ENCODE results near the gene LINGO4.

The LINGO4 gene

DNA sequence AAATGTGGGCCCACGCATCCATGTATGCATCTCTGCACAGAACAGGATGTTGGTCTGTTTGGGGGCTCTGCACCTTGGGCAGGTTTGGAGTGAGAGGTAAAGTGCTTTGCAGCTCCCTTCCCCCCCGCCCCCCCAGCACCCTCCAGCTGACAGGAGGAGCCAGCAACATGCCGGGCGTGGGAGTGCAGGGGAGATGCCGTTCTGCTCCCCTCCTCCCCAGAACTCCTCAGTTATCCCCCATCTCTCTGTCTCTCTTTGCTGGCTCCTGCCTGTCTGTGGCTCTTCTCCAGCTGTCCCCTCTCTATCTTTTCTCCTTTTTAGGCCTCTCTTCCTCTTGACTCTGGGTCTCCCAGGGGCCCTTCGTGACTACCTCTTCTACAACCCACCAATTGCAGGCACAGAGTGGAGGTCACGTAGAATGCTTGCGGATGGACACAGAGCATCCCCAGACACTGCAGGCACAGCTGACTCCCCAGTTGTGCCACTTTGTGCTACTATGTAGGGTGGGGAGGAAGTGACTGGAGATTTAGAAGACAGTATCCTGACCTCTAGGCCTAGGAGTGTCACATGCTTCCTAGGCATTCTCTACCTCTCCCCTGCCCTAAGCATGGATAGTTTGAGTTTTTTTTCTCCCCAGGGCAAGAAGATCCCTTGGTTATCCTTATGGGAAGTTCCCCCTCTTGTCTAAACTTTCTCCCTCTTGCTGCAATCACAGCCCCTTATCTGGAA is 28.1 kb upstream of the LINGO4 start:
- Histone ChIP-seq H3K36me3 (replicated peaks) (no peaks in the 10 kb centered on the region), H3K27me3 (replicated peaks) (peaks cover 7% of the 10 kb centered on the region), H3K27ac (no peak overlapping the region), H3K4me3 (ENCODE audit: low read depth, low read length) (no peak overlapping the region)
- in situ Hi-C loops (cut with HindIII; ENCODE audit: low pct_ligation_motif_present, low sequenced_read_pairs) = no loop called here
- no peak for DNase-seq
- no peak for TF ChIP-seq CTCF (IDR thresholded peaks at IDR 0.05; ENCODE audit: low read depth, low read length, missing control alignments)

GRCh38 chr1:151832318-151832980 is 27.2 kb upstream of the LINGO4 start:
- DNase-seq = no peak
- Histone ChIP-seq H3K4me3 (ENCODE audit: low read depth, low read length) (no peak overlapping the region), H3K36me3 (replicated peaks) (no peaks in the 10 kb centered on the region), H3K27me3 (replicated peaks) (no peaks in the 10 kb centered on the region), H3K27ac (no peak overlapping the region)
- in situ Hi-C loops (cut with HindIII; ENCODE audit: low pct_ligation_motif_present, low sequenced_read_pairs) = no loop called here
- no peak for TF ChIP-seq CTCF (IDR thresholded peaks at IDR 0.05; ENCODE audit: low read depth, low read length, missing control alignments)

DNA sequence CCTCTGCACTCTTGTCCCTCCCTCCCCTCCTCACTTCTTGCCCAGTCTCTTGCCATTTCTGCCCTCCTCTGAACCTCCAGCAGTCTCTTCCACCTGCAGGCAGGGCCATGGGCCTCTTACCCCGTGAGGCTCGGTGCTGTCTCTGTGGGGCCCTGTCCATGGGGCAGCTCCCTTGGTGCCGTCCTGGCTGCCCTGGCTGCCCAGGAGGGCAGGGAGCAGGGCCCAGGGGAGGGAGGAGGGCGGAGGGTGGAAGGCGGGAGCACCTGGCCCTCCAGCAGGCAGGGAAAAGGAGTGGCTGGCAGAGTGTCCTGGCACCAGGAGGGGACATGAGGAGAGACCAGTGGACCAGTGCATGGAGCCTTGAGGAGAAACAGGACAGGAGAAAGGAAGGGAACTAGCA is 26.4 kb upstream of the LINGO4 start, which contains the start of gene RORC:
Gene RORC (minus strand): TSS at position 198 of the 400 bp plus-strand sequence. CDS start 38 bp downstream, at position 160.
- Histone ChIP-seq H3K27me3 (replicated peaks) (no peaks in the 10 kb centered on the region), H3K27ac (no peak within 1 kb of the TSS), H3K4me3 (ENCODE audit: low read depth, low read length) (no peak within 1 kb of the TSS), H3K36me3 (replicated peaks) (no peaks in the 10 kb centered on the region)
- no peak for TF ChIP-seq CTCF (IDR thresholded peaks at IDR 0.05; ENCODE audit: low read depth, low read length, missing control alignments)
- in situ Hi-C loops (cut with HindIII; ENCODE audit: low pct_ligation_motif_present, low sequenced_read_pairs) = no loop called here
- DNase-seq = no peak

- in situ Hi-C loops (cut with HindIII; ENCODE audit: low pct_ligation_motif_present, low sequenced_read_pairs) = no loop called here
- no peak for TF ChIP-seq CTCF (IDR thresholded peaks at IDR 0.05; ENCODE audit: low read depth, low read length, missing control alignments)
Measured at GRCh38 chr1:151831256-151831591, 26.0 kb upstream of the LINGO4 start.

DNA sequence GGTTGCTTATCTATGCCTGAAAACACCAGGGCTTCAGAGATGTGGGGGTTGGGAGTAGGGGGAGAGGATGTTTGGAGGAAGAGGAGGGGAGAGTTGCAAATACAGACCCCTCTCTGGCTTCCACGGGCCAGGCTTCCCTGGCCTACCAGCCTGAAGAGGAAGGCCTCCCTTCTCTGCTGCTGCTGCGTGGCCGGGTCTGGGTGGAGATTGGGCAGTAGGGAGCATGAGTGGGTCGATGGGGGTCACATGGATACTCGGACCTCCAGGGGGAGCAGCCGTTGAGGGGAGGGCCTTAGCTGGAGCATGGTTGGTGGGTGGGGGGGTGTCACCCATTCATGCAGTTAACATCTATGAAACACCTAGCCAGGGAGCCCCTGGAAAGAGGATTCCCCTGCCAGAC is 24.8 kb upstream of the LINGO4 start:
- Histone ChIP-seq H3K27ac (no peak overlapping the region), H3K4me3 (ENCODE audit: low read depth, low read length) (no peak overlapping the region), H3K36me3 (replicated peaks) (no peaks in the 10 kb centered on the region), H3K27me3 (replicated peaks) (no peaks in the 10 kb centered on the region)
- in situ Hi-C loops (cut with HindIII; ENCODE audit: low pct_ligation_motif_present, low sequenced_read_pairs) = no loop called here
- DNase-seq = no peak
- no peak for TF ChIP-seq CTCF (IDR thresholded peaks at IDR 0.05; ENCODE audit: low read depth, low read length, missing control alignments)

More at GRCh38 chr1:151831256-151831591, 26.0 kb upstream of the LINGO4 start:
- Histone ChIP-seq H3K27me3 (replicated peaks) (no peaks in the 10 kb centered on the region), H3K4me3 (ENCODE audit: low read depth, low read length) (no peak overlapping the region), H3K36me3 (replicated peaks) (no peaks in the 10 kb centered on the region), H3K27ac (no peak overlapping the region)
- no peak for DNase-seq

All from brain microvascular endothelial cell (primary cell).